Mucosa of gallbladder (tissue), 1 donor: Measurements from ENCODE around the gene BABAM1. TPM values are rescaled to one million over a fixed set of nuclear protein-coding genes. Genes with fewer than 3 reads are reported as not detected.

Source experiments
- DNase-seq: peaks from one replicate; pipeline ENCODE4 v3.0.0-alpha.2; 2020; ENCODE audit warnings: low spot score
- total RNA-seq: library from RNA; stranded (reverse); gene quantifications from one replicate; pipeline ENCODE4 v1.2.1, GENCODE V29; 2021
- donor health status: DM: no; HTN: no; CAD: no.

BABAM1 gene
- total RNA-seq, 1 donor from 2014 or later, result 70.5 TPM

- no peak for DNase-seq
Observed at GRCh38 chr19:17302391-17303166, 35.3 kb downstream of the BABAM1 start.

- DNase-seq, result peak; percentile 96
Observed at GRCh38 chr19:17303167-17303939, 36.1 kb downstream of the BABAM1 start, which contains the start of gene ABHD8. Gene ABHD8 (minus strand): TSS chr19:17303425. CDS start chr19:17301616, 1,809 bp downstream.

- no peak for DNase-seq
Observed at GRCh38 chr19:17303940-17304267, 36.7 kb downstream of the BABAM1 start.

- DNase-seq, result no peak
Observed at GRCh38 chr19:17304386-17305215, 37.4 kb downstream of the BABAM1 start.

GRCh38 chr19:17305216-17305516, 37.9 kb downstream of the BABAM1 start:
- no peak for DNase-seq

GRCh38 chr19:17305517-17306284, 38.5 kb downstream of the BABAM1 start, which contains the start of gene MRPL34:
Gene MRPL34 (plus strand): TSS chr19:17305872. CDS start chr19:17305893, 21 bp downstream.
- peak; percentile 98 for DNase-seq

GRCh38 chr19:17306285-17306714, 39.1 kb downstream of the BABAM1 start:
- DNase-seq, result no peak

- no peak for DNase-seq
Observed at GRCh38 chr19:17307876-17308377, 40.7 kb downstream of the BABAM1 start.

- DNase-seq, result peak; percentile 100
Observed at GRCh38 chr19:17309198-17309964, 42.1 kb downstream of the BABAM1 start, which contains the start of gene DDA1. Gene DDA1 (plus strand): TSS chr19:17309563. CDS start chr19:17309655, 92 bp downstream.

- DNase-seq, result no peak
Observed at GRCh38 chr19:17309965-17310461, 42.8 kb downstream of the BABAM1 start.

- no peak for DNase-seq
Observed at GRCh38 chr19:17311455-17312188, 44.4 kb downstream of the BABAM1 start.

- DNase-seq, result no peak
Observed at GRCh38 chr19:17312189-17313113, 45.2 kb downstream of the BABAM1 start.

- DNase-seq, result no peak
Observed at GRCh38 chr19:17314007-17314593, 46.9 kb downstream of the BABAM1 start.

GRCh38 chr19:17318966-17319365, 51.7 kb downstream of the BABAM1 start:
- DNase-seq, result no peak

GRCh38 chr19:17319473-17320238, 52.4 kb downstream of the BABAM1 start:
- DNase-seq, result no peak

GRCh38 chr19:17320435-17320834, 53.2 kb downstream of the BABAM1 start:
- no peak for DNase-seq
